ENCODE data around the gene THBS2.

THBS2 gene

DNA sequence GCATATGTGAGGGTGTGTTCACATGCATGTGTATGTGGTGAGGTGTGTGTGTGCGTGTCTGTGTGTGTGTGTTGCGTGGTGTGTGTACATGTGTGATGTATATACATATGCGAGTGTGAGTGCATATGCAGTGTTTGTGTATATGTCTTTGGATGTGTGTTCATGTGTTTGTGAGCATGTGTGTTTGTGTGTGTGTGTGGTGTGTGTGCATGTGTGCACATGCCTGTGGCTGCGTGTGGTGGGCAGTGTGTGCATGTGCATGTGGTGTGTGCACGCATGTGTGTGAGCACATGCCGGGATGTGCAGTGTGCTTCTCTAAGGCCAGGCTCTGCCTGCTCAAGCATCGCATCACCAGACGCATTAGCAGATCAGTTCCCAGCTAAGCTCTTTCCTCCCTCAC lies 5.7 kb downstream of the THBS2 start:
- DNase-seq = no peak

DNA sequence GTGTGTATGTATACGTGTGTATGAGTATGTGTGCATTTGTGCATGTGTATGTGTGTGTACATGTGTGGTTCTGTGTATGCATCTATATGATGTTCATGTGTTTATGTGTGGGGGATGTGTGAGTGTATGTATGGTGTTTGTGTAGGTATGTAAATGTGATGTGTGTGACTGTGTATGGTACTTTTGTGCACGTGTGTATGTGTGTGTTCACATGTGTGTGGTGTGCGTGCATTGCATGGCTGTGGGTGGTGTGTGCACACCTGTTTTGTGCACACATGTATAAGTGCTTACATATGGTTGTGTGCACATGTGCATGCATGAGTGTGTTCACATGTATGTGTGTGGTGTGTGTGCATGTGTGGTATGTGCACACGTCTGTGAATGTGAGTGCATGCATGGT lies 6.2 kb downstream of the THBS2 start:
- no peak for DNase-seq

DNA sequence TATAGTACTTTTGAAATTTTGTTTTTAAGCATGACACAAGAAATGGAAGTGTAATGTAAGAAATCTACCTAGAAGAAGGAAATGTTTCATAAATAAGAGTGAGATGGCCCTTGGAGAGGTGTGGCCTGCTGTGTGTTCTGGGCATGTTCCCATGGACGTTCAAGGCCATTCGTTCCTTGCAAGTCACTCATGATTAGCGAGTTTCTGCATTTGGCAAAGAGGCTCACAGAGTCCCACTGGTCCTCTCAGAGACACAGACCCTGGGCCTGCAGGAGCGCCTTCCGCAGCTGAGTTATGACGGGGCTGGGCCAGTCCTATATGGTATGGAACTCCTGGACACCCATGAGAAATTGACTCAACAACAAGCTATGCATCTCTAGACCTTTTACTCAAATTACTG lies 7.2 kb downstream of the THBS2 start:
- DNase-seq = no peak

DNA sequence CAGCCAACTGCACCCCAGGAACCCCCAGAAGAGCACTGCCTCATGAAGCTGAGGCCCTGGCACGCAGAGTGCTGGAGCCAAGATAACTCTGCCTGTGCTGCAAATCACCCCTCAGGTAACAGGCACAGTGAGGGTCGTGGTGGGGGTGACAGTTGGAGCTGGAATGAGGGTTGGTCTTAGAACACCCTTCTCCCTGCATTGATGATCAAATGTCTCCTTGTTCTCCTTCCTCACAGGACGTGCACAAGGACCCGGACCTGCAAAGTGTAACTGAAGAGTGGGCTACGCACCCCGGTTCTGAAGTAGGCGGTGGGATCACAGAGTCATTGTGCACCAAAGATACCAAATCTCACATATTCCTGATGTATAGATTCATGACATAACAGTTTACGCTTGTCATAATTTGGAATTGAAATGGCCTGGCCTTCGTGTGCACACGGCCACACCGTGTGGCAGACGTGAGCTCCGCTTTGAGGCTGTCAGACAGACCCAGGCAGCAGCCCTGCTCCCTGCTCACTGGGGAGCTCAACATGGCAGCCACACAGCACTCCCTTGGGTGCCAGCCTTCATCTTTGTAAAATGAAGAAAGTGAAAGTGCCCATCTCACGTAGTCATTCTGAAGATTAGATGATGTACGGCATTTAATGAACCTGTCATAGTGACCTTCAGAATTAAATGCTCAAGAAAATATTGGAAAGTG lies 8.8 kb downstream of the THBS2 start:
- DNase-seq = no peak

DNA sequence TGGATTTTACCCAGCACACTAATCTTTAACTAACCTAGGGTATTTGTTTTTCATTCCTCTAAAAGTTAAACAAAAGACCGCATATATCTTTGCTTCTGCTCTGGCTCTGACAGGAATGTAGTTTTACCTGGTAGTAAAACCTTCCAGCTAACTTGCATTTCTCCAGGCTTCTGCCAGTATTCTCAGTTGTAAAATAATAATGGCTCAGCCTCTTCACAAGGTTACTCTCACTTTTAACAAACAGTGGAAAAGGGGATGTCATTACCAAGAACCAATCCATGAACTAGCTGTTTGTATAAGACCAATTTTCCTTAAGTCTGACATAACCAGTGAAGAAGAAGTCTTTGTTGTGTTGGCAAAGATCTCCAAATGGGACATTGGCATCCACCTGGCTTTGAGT lies 10.0 kb downstream of the THBS2 start:
- no peak for DNase-seq

DNA sequence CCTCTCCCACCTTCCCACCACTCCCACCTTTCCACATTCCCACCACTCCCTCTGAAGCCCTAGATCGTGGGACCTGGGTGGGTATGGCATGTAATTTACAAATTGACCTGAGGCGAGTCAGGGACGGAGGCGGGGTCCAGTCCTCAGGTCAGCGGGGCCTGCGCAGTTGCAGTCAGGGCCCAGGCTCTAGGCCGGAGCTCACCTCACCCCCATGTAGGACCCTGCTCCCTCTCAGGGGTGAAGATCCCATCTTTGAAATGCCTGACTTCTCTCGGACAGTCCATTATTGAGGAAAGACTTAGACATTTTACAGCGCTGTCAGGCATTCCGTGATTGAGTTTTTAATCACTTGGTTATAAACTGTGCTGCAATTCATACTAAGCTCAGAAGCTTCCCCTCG lies 10.5 kb downstream of the THBS2 start:
- DNase-seq = no peak

DNA sequence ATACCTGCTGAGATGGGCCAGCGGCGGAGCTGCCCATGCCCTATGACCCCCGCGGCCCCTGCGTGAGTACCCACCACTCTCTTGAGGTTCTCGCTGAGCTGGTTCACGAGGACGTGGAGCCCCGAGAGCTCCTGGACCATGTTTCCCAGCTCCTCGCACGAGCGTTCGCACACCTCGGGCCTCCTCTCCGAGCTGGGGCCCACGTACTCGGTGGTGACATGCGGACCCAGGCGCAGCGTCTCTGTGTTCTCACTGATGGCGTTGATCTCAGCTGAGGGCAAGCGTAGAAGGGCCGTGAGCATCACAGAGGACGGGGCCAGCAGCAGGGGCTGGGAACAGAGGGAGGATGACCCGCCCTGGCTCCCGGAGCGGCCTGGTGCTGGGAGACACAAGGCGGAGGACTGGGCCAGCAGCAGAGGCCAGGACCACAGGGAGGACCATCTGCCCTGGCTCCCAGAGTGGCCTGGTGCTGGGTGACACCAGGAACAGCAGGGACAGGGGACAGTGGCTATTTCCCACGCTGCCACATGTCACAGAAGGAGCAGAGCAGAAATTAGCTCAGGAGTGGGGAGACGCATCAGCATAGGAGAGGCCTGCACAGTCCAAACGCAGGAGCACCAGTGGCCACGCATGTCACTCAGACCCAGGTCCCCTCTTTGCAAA lies 11.8 kb downstream of the THBS2 start:
- DNase-seq = no peak

DNA sequence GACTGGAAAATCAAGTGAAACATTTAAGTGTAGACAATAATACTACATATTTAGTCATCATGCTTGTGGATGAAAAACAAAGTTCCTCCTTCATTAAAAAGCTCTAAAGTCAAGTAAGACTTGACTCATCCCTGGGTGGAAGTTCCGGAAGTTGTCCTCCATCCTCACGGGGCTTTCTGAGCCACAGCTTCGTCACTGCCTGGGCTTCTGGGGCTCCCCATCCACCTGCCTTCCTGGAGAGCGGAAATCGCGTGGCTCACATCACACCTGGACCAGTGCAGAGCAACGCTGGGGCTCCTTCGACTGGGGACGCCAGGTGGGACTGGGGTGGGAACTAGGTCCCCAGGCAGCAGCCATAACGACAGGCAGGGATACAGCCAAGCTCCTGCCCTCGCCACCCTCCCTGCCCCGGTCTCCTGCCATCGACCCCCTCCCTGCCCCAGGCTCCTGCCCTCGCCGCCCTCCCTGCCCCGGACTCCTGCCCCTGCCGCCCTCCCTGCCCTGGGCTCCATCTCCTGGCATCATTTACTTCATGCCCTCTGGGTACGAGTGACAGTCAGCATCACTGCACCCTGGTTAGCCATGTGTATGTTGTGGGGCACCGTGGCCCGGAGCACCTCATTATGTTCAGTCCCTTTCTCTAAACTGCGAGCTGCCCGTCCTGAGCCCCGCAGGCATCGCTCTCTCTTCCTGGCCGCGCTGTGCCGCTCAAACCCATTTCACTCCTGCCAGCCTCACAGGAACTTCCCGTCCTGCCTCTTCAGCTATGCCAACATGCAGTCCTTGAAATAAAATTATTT lies 12.9 kb downstream of the THBS2 start:
- no peak for DNase-seq

DNA sequence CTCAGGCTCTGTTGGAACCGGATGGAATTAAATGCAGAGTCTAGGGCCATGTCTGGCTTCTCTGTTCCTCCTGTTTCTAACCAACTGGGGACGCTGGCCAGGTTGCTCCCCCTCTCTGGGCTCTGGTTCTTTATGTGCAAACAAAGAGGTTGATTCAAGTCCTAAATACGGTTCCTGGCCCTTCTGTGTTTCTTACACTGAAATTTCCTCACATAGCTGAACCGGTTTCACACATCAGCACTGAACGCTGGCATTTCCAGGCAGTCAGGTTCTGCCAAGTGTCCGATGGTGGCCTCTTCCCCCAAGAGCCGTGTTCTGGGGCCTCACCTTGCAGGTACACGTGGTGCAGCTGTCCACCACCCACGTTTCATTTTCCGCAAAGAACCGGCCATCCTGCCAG lies 13.5 kb downstream of the THBS2 start:
- no peak for DNase-seq

DNA sequence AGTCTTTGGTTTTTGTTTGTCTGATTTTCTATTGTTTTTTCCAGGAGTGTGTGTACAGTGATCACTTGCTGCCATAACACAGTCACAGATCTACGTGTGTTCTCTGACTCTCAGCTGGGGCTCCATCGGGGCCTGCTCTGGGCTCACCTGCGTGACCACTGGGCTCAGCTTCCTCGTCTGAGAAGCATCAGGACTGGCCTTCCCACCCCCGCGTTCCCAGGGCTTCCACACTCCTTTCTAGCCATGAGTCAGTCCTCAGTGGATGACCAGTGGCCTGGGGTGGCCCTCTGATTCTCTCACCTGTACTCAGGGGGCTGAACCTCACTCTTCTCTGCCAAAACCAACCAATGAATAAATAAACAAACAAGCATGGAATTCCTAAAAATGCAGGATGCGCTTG lies 14.5 kb downstream of the THBS2 start:
- no peak for DNase-seq

DNA sequence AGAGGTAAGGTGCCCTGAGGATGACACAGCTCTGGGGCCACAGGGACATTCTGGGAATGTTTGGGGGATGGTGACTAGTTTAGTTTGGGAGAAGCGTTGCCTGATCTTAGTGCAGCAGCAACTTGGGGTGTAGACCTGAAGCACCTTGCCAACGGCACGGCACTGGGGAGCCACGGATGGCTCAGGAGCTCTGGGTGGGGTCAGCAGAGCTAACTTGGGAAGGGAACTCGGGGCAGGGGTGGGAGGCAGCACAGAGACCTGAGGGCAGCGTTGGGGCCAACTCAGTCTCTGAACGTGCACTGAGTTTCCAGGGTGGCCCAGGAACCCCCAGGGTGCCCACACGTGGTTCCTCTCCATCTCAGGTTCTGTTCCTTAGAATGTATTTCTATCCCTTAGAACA lies 14.9 kb downstream of the THBS2 start:
- DNase-seq = no peak

DNA sequence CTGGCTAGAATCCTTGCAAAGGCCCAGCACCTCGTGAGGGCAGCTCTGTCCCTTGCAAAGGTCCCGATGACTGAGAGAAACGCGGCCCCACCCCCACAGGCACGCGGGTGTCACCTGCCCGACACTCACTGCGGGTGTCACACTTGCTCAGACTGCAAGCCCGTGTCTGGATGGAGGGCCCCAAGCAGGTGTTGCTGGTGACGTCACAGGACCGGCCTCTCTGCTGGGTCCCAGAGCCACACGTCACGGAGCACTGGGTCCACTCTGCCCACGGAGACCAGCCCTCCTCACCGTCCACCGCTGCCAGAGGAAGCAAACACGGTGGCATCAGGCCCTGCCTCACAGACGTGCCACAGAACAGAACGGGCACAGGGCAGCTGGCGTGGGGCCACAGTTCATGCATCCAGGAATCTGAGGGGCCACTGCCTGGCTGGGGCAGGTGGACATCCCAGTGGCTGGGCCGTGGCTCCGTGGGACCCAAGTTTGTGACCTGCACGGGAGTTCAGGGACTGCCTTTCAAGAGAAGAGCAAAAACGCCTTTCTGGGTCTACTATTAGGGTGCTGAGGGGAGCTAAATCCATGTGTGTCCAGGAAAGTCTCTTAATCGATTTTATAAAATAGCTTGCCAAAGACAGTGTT lies 16.0 kb downstream of the THBS2 start:
- DNase-seq = no peak

DNA sequence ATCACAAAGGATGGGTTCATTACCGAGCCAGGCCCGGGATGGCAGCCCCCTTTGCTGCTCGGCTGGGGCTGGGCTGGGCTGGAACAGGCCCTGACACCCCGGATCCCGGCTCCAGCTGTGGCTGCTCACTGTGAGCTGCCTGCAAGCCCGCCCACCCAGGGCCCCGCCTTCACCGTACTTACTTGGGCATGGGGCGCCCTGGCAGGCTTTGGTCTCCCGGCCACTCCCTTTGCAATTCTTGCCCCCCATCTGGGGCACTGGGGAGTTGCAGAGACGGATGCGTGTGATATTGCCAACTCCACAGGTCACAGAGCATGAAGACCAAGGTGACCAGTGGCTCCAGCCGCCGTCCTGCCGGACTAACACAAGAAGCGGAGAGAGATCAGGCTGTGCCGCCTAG lies 16.7 kb downstream of the THBS2 start:
- no peak for DNase-seq

DNA sequence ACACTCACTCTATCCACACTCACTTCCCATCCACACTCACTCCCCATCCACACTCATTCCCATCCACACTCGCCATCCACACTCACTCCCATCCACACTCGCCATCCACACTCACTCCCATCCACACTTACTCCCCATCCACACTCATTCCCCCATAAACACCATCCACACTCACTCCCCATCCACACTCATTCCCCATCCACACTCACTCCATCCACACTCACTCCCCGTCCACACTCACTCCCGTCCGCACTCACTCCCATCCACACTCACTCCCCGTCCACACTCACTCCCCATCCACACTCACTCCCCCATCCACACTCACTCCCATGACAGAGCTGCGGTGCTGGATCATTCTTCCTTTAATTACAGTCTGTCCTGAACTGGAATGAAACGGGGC lies 17.1 kb downstream of the THBS2 start:
- DNase-seq = no peak

DNA sequence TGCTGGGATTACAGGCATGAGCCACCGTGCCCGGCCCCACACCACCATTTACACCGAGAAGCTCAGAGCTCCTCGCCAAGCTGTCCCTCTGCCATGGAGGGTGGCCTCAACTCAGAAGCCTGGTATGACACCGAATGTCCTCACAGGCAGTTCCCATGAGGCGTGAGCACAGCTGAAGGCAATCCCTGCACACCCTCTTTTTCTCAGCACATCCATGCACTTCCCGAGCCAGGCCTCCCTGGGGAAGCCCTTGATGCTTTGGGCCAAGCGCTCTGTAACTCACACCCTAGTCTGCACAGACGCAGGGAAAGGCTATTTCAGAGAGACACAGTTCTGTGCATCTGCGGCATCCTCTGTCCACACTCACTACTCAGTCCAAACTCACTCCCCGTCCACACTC lies 18.4 kb downstream of the THBS2 start:
- DNase-seq = no peak

DNA sequence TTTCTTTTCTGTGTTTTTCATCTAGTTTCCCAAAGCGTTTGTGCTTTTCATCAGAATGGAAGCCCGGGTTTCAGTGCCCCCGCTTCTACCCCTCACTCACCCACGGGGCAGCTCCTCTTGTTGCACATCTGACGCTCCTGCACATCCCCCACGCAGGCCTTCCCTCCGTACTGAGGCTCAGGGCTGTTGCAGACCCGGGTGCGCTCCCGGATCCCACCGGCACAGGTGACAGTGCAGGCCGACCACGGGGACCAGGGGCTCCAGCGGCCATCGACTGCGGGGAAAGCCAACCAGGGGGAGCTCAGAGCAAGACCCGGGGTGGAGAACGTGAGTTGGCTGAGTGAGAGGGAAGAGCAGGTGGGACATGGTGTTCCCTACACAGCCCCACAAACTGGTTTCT lies 19.0 kb downstream of the THBS2 start:
- DNase-seq = no peak

DNA sequence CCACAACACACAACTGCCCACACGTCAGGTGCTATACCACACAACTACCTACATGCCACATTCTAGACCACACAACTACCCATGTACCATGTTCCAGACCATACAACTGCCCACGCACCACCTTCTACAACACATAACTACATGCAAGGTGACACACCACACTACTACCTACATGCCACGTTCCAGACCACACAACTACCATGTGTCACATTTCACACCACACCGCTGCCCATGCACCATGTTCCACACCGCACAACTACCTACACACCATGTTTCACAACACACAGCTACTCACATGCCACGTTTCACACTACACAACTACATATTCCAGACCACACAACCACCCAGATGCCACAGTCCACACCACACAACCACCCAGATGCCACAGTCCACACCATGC lies 19.8 kb downstream of the THBS2 start:
- DNase-seq = no peak

DNA sequence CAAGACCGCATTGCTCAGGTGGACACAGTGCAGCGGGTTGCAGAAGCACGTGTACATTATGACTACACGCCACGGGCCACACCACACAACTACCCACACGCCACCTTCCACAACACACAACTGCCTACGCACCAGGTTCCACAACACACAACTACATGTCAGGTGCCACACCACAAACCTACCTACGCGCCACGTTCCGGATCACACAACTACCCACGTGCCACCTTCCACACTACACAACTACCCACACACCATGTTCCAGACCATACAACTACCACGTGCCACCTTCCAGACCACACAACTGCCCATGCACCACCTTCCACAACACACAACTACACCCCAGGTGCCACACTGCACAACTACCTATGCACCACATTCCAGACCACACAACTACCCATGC lies 20.5 kb downstream of the THBS2 start:
- no peak for DNase-seq

DNA sequence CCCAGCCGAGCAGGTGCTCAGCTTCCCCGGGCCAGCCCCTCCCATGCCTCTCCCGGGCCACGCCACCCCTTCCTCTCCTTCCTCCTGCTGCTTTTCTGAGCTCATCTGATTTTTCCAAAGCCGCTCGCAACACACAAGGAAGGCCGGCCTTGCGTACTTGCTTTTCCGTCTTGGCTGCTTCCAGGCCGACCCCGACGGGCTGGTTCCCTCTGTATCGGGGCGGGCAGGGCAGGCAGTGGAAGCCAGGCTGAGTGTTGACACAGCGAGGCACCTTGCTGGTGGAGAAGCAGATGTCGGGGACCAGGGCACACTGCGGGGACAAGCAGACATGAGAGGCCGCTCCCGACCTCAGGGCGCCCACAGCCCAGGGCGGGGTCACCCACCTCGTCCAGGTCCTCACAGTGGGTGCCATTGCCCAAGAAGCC lies 21.1 kb downstream of the THBS2 start:
- DNase-seq = no peak

DNA sequence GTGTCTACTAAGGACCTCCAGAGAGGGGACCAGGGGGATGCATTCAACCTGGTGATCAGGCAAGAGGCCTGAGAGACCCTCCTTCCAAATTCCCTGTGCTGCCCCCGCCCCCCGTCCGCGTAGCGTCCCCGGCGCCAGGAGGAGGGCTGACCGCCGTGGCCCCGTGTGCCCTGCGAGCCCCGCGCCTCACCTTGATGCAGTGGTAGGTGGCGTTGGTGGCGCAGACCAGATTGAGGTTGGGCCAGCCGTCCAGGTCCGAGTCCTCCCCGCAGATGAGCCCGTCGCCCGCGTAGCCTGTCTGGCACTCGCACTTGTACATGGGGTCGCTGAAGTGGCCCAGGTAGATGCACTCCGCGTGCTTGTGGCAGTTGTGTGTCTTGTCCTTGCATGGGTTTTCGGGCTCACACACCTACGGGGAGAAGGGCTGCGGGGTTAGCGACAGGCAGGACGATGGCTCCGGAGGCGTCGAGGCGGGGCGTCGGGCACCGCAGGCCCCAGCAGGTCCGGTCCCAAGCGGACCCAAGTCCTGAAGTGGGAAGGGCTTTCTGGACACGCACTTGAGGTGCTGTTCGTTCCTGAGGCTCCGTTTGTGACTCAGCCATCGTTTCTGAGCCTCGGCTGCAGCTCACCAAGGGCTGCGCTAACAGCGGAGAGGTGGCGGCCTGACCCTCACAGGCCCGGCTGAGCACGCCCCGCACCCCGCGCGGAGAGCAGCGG lies 21.7 kb downstream of the THBS2 start:
- DNase-seq = no peak

DNA sequence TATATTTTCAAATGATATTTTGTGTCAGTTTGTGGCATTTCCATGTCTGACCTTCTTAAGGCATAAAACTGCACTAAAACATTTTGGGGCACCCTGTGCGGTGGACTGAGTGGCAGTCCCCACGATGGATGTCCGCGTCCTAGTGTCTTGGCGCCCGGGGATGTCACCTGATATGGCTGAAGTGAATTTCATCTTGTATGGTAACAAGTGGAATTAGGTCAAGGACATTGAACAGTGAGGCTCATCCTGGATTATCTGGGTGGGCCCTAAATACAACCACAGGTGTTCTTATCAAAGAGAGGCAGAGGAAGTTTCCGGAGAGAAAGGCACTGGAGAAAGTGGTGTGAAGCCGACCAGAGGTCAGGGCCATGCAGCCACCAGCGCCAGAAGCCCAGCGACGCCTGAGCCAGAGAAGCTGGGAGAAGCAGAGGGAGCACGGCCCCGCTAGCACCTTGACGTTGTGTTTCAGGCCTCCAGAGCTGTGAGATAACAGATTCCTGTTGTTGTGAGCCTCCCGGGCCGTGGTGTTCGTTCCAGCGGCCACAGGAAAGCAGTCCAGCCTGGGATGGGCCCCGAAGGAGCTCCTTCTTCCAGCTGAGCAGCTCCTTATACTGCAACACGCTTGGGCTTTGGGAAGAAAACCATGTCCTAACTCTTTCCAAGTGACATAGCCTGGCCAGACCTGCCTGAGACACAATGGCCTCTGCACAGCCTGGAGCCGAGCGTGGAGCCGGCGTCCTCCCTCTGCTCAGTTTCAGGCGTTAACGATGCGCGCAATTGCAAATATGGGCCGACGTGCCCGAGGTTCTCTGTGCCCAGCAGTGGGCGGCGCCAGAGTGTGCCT lies 22.5 kb downstream of the THBS2 start:
- no peak for DNase-seq

DNA sequence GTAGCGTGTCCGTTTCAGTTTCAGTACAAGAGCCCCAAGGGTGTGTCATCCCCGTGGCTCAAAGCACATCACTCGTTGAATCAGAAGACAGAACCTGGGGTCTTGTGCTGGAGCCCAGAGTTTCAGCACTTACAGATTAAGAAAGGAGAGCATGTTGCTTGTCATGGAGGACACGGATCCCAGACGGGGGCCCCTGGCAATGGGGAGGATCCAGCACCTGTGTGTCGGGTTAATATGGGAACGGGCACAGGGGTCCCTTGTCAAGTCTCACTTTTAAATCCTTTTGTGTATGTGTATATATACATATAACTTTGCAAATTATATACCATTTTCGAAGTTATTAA lies 23.4 kb downstream of the THBS2 start:
- DNase-seq = no peak

Measured in SHP77 treated with DMSO at 0.1 percent for 48 hours (cell line).